Stimulated activated CD8-positive, alpha-beta memory T cell treated with anti-CD3 and anti-CD28 coated beads, Interleukin-4, amount 100 ng/mL, for 24 hours (primary cell): Measurements from ENCODE around the gene ANKRD33.
A peak's percentile ranks its signal among the peaks of the same experiment; 100 is the strongest.

Experiments
- DNase-seq: peaks from one replicate; pipeline ENCODE4 v3.0.0-alpha.2; 2020; ENCODE audit warnings: low read depth

The ANKRD33 gene, protein sequence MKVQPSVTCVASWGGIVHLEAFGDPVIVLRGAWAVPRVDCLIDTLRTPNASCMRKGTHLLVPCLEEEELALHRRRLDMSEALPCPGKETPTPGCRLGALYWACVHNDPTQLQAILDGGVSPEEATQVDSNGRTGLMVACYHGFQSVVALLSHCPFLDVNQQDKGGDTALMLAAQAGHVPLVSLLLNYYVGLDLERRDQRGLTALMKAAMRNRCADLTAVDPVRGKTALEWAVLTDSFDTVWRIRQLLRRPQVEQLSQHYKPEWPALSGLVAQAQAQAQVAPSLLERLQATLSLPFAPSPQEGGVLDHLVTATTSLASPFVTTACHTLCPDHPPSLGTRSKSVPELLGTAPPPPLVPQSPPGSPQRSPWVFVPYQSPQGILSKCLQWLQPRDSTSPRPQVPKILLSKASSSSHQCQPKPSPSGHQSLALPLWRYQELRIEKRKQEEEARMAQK

DNA sequence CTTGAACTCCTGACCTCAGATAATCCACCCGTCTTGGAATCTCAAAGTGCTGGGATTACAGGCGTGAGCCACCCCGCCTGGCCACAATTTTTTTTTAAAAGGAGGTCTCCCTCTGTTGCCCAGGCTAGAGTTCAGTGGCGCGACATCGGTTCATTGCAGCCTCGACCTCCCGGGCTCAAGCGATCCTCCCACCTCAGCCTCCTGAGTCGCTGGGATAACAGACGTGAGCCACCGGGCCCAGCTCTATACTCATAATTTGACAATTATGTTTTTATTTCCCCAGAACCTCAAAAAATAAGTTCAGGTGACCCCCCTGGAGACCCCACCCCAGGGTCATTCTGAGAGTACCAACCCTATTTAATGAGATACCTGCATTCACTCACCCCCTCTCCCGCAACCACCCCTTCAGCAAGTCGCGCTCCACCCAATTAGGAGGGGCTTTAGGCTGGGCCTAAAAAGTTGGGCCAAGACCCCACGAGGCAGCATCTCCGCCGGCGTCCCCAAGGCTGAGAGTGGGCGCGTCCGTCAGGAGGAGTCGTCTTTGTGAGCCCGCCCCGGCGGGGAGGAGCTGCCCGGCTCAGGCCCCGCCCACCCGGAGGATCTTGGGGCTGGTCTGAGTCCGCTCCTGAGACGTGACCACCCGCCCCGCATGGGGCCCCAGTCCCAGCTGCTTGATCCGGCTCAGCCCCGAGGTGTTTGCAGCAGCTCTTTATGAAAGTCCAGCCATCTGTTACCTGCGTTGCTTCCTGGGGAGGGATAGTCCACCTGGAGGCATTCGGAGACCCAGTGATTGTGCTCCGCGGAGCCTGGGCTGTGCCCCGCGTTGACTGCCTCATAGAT lies at the start of gene ANKRD33:
TSS of gene ANKRD33 (plus strand) at position 628 of the 840 bp plus-strand sequence. CDS start at position 712, 84 bp downstream.
- DNase-seq: no peak

DNA sequence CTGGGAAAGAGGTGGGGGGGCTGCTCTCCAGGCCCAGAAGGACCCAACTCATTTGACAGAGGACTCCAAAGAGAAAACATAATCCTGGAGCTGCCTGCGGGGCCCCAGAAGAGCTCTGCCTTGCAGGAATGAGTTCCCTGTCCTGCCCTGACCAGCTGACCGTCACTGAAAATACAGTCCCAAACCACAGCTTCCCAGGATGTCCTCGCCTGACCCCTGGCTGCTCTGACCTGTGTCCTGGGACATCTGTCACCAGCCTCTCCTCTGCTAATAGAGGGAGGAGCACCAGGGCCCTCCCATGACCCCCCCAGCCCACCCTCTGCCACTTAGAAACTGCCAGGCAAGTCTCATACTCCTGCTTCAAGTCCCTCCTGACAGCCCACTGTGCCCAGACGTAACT lies 49.1 kb upstream of the ANKRD33 start:
- no peak for DNase-seq

DNA sequence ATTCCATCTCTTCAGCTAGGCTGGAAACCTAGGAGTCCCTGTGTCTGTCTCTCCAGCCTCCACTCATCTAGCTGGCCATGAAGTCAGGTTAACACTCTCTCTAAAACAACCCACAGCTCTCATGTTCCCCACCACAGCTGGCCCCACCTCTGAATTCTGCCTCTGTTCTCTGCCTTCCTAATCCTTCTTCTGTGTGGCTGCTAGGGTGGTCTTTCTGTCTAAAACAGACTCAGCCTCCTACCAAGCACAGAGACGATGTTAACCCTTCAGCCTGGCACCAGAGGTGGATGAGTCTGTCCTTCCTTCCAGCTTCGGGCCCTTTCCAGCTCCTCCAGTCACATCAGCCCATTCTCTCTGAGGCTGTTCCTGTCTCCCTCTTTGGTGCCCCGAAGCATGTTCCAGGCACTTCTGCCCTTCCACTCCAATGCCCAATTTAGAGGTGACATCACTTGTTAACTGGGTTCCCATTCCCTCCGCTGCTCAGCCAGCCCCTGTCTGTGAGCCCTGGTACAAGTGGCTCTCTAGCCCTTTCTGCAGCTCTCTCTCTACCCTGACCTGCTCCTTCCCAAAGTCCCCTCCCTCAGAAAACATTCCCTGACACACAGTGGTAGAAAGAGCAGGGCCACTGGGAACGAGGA lies 48.5 kb upstream of the ANKRD33 start:
- no peak for DNase-seq

DNA sequence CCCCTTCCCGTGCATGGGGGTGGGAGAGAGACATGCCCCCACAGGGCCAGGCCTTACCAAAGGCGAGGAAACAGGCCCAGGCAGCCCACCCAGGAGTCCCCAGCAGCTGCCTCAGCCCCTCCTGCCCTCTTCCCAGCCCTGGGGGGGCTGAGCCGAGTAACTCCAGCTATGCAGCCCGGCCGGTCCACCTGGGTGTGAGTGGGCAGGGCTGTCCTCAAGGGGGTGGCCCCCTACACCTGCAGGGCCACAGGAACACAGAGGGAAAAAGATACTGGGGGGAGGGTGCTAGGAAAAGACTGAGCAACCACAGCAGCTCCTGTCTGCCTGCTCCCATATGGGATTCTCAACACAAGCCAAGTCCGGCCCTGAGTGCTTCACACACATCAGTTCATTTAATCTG lies 46.9 kb upstream of the ANKRD33 start:
- DNase-seq: no peak

DNA sequence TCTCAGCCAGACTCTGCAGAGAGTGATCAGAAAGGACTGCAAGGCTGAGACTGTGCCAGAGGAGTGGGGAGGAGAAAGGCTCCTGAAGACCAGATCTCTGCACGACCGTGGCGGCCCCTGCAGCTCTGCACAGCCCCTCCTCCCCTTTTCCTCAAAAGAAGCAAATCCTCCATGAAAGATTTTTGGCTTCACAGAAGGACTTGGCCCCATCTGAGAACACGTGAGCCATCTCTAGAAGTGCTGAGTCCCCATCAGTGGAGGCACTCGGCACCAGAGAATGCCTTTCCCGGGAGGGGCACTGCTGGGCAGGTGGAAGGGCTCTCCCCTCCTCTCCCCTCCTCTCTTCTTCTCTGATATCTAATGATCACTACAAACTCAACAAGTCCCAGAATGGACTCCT lies 46.2 kb upstream of the ANKRD33 start:
- no peak for DNase-seq

DNA sequence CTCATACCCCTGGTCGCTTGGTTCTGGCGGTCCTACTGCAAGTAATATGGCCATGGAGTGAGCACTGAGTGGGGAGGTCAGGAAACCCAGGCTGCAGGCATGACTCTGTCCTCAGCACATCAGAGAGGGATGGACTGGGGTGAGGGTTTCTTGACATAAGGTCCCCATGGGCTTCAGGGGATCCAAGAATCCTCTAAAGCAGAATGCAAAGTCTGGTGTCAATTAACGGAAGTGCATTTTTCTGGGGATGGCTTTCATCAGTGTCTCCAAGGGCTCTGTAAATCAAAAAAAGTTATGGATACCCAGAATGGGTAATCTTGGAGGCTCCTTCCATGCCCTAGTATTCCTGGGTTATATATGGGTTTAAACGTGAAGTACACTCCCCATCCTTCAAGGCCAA lies 43.0 kb upstream of the ANKRD33 start:
- no peak for DNase-seq

DNA sequence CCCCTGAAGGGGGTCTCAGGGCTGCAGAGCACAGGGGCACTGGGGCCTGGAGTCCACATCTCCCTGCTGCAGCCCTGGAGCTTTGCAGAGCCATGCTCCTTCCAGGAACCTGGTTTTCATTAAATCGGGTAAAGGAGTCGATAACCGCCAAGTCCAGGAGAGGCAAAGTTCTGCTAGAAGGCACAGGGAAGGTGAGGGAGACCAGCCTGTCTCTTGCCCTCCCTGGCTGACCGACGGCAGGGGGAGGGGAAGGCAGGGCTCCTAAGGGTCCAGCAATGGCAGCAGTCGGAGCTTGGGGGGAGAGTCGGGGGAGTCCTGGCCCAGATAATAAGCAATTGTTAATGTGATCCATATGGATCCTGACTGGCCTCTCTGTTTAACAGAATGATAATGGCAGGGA lies 42.4 kb upstream of the ANKRD33 start:
- DNase-seq: no peak

DNA sequence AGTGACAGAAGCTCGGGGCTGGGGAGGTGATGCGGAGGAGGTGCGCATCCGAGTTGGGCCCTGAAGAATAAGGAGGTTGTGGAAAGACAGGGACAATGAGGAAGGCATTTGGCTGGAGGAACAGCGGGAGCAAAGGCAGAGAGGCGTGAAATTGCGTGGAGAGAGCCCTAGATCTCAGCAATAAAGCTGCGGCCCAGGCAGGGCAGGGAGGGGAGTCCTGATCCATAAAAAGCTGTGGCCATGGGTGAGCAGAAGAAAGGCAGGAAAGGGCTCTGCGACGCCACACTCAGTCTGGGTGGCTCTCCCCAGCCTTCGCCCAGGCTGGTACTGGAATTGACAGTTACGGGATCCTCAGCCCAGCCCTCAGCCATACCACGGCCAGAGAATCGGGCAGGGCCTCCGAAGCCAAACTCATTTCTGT lies 41.6 kb upstream of the ANKRD33 start:
- DNase-seq: no peak

DNA sequence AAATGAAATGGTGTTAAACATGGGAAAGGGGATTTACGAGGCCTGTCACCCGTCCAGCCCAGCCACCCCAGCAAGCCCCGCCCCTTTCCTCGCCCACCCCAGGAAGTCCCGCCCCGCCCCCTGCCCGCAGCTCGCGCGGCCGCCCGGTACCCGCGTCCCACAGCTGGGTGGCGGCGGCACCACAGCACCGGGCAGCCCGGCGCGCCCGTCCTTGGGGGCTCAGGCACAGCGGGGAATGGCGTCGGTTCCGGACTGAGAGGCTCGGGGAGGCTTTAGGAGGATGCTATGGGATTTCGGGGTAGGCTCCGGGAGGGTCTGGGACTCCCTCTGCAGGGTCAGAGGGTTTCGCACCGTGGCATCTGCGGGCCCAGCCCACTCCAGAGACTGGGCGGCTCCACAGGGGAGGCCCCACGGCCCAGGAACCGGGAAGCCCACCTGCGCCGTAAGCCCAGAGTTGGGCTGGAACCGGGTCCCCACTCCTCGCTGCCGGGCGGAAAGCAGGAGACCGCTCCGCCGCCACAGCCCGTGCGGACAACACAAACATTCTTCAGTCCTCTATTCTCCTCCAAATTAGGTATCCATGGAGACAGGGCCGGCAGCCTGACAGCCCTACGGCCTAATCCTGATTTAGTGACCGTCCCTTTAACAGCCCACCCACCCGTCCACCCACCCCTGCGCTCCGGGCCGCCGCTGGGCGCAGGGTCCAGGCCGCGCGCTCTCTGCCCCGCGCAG lies 40.8 kb upstream of the ANKRD33 start:
- DNase-seq: peak; percentile 39

DNA sequence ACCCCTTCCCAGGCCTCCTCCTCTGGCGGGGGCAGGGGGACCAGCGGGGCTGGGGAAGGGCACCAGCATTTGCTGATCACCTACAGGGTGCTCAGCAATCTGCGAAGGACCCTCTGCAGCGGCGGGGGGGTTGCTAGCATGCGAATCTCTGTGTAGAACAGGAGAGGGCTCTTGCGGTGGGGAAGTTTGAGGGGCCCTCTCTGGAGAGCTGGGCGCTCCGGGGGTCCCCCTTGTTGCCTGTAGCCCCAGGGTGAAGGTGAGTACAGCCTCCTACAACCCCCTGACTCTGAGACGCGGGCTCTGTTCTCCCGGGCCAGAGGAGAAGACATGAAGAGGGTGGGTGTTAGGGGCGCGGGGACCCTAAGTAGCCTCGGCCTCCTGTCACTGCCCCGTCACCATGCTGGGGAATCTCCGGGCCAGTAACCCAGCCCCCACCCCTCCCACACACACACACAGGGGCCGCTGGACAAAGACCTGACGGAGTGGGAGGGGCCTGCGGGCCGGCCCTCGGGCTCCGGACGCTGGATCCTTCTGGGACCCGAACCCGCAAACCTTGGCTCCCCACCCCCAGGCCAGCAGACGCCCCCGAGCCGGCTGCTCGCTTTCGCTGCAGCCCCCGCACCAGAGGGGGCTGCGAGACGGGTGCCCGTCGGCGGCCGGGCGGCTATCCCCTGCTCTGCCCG lies 40.1 kb upstream of the ANKRD33 start:
- no peak for DNase-seq

DNA sequence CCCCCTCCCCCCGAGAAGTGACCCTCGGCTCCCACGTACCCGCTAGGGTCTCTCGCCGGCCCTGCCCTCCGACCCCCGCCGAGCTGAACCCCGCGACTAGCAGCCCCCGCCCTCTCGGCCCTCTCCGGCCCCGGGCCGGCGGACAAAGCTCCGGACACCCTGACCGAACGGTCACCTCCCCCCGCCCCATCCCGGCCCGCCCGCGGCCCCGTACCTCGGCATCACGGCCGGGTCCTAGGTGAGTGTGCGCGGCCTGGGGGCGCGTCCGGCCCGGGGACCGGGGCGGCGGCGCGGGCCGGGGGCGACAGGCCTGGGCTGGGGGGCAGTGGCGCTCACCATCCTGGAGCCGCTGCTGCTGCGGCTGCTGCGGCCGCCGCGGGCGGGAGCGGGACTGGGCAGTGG lies 39.6 kb upstream of the ANKRD33 start, which contains the start of gene FIGNL2:
TSS of gene FIGNL2 (minus strand) at position 393 of the 402 bp plus-strand sequence. CDS start 26,305 bp downstream, outside the sequence.
- DNase-seq: no peak

DNA sequence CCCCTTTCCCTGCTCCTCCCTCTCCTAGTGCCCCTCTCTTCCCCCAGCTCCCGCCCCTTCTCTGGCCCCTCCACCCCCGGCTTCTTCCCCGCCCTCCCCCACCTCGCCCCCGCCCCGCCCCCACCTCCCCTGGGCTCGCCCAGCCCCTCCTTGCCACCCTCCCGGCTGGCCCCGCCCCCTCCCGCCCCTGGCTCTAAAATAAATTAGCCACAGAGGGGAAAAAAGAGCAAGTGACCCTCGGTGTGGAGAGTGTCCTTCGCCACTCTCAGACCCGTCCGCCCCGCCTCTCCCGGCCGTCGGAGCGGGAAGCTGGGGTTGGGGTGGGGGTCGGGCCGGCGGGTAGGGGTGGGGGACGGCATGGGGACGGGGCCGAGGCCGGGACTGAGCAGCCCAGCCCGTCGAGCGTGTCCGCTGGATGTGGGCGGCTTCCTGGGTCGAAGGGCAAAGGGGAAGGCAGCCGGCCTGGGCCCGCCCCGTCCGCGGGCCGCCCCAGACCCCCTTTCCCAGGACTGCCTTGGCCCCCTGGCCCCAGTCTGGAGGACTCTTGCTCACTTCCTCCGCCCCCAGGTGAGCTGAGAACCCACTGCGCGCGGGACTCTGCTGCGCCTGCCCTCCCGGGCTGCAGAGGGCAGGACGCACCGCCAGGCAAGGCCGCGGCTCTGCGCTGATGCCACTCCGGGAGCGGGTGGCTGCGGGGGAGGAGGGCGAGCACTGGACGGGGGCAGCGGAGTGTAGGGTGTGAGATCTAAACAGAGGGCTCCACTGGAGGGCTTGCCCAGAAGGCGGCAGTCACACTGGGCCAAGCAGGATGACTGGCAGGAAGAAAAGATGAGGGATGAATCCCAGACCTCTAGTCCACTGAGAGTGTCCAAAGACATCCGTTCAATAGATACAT lies 38.8 kb upstream of the ANKRD33 start:
- no peak for DNase-seq

DNA sequence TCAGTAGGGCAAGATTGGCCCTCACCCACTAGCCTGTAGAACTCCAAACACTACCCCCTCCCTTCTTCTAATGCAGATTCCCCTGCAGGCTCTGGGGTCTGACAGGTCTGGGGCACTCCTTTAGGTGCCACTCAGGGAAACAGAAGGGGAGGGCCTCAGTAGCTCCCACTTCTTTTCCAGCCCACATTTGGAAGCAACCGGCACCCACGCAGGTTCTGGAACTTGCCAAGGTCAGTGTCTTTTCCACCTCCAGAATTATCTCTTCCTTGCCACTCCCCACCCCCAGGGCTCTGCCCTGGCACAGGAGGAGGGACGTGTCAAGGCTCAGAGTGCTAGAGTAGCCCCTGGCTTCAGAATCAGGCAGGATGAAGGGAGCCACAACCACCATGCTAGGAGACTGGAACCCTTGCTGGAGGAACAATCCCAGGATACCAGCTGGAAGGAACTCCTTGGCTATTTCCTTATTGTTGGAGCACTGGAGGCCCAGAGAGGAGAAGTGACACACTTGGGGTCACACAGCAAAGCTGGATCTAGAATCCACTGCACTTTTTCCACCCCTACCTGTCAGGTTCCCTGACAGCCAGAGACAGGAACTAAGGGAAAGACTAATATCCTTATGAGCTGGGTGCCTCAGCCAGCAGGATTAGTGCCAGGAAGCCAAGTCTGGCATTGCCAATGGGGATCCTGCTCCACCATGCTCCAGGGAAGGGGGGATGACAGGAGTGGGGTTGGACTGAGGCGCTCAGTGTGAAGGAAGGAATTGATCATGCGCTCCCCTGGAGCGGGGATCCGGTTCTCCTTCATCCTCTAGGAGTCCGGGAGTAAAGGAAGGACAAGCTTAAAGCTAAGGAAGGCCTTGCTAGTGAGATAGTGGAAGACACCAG lies 37.6 kb upstream of the ANKRD33 start:
- no peak for DNase-seq

DNA sequence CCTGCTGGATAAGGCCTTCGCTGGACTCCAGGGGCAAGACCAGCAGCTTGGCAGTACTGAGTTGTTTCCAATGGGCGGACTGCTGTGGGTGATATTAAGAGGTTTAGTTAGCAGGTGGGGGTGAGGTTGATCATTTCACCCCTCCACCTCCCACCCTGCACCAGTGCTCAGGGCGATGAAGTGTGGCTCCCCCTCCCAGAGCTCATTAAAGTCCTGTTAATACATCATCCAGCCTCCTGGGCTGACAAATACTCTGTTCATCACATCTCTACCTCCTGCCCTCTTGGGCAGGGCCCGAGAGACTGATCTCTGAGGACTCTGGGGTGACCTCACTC lies 37.0 kb upstream of the ANKRD33 start:
- no peak for DNase-seq

DNA sequence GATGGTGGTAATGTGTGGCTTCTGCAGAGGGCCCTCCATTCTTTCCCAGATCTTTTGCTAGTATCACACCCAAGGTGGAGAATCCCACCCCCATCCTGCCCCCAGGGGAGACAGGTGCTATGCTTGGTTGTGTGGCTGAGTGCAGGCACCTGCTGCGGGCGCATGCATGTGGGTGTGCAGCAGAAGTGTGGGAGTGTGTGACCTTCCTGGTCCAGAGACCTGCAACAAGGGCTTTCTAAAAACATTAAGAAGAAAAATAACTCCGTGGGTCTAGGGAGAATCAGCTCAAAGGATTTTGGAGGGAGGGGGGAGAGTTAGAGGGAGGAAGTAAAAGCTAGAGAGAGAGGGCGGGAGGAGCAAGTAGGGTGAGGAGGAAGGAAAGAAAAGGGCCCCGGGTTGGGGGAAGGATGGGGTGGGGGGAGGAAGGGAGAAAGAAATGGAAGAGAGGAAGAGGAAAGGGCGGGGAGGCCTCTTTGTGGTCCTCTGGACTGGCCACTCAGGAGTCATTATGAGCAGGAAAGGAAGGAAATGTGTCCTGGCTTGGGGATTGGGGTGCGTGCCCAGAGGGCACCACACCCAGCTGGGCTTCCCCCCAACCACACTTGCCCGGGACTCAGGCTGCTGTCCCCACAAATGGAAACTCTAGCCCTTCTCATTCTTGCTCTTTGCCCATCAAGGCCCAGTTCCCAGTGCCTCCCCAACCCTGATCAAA lies 36.3 kb upstream of the ANKRD33 start:
- no peak for DNase-seq

DNA sequence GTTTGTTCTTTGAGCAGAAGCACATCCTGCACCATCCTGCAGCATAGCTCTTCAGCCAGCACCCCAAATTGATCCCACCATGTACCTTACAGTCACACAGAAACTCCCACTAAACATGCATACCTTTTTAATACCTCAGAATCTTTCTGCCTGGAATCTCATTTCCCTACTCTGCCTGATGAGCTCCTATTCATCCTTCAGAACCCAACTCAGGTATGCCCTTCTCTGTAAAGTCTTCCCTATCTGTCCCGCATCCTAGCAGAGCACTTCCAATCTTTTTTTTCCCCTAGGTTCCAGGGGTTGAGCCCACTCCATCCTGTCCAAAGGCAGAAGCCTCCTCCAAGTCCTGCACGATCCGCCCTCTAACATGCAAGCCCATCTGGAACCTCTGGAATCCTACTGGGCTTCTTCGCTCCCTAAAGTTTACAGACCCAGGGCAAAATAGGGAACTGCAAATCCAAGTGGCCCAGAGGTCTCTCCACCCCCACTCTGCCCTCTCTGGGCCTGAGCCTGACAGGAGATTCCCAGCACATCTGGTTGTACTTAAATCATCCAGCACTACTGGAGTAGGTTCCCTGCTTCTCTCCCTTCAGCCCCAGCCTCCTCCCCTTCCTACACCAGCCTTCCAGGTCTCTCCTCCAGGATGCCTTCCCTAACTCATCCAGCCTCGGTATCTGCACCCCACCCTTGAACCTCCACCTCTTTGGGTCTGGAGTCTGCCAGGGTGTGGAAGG lies 35.3 kb upstream of the ANKRD33 start:
- no peak for DNase-seq

DNA sequence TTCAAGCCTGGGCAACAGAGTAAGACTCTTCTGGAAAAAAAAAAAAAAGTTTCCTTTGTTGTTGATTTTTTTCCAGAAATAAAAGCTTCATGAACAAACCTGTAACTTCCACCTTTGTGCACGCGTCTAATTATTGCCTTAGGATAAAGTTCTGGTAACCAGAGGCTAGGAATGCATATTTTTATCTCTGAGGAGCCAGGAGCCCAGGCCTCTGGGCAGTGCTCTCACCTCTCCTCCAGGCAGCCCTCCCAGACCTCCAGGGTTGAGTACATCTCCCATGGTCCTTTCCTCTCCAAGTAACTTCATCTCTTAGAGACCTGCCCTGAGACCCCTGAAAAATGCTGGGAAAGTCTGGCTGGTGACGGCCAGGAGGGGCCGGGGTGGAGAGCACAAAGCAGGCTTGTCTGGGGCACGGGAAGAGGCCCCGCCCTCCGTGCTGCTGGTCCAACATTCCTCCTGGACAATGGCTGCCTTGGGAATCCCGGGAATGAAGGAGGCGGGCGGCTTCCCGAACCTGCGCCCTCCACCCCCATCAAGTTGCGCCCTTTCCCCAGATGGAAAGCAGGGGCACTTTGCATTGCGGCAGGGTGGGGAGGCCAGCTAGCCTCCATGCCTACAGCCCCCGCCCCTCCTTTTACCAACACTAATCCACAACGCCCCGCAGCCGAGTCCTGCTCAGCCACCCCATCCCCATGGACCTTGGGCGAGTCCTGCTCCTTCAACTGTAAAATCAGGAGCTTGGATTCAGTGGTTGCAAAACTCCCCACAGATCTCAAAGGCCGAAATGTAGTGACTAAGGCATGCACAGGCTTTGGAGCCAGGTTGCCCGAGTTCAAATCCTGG lies 32.1 kb upstream of the ANKRD33 start:
- no peak for DNase-seq
